NCI-H146 (cell line): ENCODE data around the gene FAM114A2.
"Not testable (repeated sequence)": the region's sequence is repeated elsewhere in the genome, so short reads cannot be mapped to it uniquely, and the experiment has no call there.

Experiments
- DNase-seq: peaks from one replicate; lab custom pipeline; 2025; lab: John Stamatoyannopoulos, UW

The FAM114A2 gene

DNA sequence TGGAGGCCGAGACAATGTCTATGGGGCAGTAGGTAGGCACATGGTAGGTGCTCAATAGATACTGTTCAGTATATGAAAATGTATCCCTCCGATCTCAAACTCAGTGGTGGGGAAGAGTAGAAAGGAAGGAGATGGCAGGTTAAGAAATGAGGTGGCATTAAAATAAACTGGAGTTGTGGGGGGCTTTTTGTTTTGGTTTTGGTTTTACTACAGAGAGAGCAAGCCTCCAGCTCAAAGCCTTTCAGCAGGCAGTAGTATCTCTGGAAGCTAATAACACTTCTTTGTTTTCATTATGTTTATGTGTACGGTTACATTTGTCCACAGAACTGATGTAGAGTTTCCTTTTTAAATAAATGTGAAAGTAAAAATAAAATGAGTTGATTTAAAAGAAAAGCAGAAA lies 8.6 kb upstream of the FAM114A2 start:
- no peak for DNase-seq

DNA sequence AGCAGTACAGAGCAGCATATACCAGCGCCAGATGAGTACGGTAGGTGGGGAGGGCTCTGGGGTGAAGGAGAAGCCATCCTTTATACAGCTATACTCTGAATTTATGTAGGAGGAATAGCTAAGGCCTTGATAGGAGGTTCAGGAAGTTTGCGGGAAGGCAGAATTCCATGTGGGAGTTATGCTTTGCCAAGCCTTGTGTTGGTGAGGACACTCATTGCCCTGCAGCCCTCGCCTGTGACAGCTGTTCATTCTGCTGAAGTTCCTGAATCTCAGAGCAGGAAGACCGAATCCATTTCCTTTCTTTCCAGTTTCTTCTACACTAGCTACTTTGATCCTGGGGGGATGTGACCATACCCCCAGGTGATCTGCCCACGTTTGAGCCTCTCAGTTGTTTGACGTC lies 7.8 kb upstream of the FAM114A2 start:
- no peak for DNase-seq

DNA sequence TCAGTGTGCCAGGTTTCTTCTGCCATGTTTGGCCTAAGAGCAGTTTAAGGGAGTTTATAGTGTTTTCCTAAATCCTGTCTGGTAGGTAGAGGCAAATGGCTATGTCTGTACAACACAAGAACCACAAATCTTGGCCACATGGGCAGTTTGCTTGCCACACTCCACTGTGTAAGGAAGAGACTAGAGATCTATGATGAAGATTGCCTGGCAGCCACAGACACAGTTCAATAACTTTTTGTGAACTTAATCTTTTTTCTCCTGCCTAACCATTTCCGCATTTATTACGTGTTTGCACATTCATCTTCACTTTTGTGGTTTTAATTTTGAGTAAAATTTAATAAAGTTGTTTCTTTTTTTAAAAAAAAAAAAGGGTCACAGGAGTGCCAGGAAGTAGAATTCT lies 5.9 kb upstream of the FAM114A2 start:
- no peak for DNase-seq

DNA sequence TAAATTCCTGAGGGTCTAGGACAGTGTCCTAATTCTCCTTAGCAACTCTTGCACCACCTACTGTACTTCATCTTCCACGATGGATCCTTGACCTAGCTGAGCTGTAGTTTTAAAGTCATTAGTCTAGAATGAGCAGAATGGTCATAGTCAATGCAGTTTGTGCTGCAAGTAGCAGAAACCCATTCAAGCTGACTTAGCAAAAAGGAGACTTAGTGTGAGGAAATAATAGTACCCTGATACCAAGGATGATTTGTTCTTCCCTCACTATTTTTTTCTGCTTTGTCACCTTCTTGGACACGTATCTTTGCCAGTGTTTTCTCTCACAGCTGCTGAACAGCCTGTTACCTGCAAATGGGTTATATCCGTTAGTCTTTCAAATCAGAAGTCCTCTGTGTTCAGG lies 5.4 kb upstream of the FAM114A2 start:
- DNase-seq, result no peak

DNA sequence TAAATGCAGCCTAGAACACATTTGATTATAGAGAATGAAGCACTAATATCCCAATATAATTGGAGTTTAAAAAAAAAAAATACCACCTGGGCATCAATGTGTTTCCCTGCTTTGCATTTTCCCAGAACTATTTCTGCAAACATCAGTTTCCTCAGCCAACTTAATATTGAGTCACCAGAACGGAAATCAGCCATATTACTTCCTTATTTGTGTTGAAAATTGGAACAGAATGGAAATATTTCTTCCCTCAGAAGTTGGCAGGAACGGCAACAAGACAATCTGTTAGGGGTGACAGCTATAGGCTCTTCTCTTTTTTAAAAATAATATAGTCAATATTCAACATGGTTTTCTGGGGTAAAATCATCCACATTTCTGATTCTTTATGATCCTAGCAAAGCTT lies 4.1 kb upstream of the FAM114A2 start:
- DNase-seq, result no peak

DNA sequence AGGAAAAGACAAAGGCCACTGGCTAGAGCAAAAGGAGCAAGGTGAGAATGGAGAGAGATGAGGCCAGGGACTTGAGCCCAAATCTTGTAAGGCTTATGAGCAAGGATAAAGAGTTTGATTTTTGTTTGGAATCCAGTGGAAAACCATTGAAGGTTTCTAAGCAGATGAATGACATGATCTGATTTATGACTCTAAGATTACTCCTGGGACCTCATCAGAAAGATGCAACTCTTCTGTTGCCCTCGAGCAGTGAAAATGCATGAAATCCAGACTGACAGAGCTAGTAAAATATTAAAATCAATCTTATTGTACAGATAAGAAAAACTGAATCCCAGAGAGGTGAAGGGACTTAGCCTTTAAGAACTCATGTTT lies 734 bp upstream of the FAM114A2 start:
- no peak for DNase-seq

DNA sequence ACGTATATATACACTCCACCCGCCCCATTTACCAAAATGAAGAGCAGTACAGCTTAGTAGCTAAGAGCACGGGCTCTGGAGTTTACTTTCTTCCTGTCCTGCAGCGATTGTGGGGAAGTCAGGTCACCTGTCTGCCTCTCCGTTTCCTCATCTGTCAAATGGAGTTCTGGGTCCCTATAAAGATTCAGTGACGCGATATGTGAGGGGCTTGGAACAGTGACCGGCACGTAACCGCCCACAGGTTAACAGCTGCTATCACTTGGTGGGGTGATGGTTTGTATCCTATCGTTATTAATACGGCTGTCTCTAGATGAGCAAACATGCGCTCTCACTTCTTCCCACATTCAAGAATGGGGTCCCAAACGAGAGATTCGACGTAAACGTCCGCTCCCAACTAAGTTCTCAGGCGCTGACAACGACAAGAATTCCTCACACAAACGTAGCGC lies 426 bp downstream of the FAM114A2 start:
- DNase-seq, result peak; percentile 58

DNA sequence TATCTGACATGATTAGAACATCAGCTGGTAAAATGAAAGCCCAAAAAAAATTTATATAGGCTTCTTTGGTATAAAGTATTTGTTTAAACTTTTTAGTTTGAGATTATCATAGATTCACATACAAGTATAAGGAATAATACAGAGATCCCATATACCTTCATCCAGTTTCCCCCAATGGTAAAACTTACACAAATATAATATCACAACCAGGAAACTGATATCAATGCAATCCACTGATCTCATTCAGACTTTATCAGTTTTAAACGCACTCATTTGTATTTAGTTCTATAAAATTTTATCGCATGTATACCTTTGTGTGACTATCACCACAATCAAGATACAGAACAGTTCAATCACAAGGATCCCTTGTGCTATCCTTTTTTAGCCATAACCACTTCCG lies 3.8 kb downstream of the FAM114A2 start:
- DNase-seq, result no peak

DNA sequence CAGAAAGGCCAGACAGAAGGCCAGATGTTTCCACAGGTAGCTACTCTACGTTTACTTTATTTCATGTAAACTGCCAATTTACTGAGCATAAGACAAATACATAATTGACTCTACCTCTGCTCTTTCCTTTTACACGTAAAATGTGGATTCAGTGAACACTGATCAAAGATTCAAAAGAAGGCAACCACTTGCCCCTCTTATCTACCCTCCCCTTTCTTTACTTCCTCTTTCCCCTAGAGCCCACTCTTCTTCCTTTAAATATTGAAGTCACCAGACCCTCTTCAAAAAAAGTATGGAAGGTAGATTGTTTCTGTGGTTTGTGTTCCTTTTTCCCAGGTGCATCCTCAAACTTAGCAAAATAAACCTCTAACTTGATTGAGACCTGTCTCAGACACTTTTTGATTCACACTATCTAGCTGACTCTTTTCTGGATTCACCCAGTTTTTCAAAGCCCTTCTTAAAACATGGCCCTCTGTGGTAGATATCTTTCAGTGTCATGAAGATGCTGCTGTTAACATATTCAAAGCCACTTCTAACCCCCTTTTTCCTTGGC lies 6.7 kb downstream of the FAM114A2 start:
- DNase-seq, result no peak

DNA sequence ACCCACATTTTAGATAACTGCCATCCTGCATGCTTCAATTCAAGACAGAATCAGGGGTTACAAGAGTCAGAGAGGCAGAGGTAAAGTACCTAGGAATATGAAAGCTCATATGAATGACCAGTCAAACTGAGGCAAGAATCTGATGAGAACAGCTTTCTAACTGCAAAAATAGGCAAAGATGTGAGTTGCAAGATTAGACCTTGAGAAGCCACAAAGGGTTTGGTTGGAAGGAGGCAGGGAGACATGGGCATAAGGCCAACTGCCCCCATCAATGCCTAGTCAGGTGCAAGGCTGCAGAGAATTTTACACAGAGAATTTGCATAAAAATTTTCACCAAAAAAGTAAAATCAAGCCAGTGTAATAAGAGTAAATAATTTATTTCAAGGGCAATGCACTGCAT lies 12.8 kb downstream of the FAM114A2 start:
- no peak for DNase-seq

DNA sequence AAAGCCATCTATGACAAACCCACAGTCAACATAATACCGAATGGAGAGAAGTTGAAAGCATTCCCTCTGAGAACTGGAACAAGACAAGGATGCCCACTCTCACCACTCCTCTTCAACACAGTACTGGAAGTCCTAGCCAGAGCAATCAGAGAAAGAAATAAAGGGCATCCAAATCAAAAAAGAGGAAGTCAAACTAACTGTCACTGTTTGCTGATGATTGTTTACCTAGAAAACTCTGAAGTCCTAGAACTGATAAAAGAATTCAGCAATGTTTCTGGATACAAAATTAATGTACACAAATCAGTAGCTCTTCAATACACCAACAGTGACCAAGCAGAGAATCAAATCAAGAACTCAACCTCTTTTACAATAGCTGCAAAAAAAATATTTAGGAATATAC lies 19.8 kb downstream of the FAM114A2 start:
- DNase-seq, result not testable (repeated sequence)

DNA sequence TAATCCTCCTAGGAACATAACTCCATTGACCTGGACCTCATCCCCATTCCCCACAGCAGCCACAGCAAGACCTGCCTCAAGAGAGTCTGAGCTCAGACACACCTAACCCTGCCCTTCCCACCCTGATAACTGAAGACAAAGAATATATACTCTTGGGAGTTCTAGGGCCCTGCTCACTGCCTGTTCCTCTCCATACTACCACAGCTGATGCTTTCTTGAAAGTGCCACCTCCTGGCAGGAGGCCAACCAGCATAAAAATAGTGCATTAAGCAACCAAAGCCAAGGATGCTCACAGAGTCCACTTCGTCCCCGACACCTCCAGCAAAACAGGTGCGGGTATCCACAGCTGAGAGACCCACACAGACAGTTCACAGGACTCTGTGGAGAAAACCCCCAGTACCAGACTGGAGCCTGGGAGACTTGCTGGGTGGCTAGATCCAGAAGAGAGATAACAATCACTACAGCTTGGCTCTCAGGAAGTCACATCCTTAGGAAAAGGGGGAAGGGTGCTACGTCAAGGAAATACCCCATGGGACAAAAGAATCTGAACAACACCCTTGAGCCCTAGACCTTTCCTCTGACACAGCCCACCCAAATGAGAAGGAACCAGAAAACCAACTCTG lies 23.5 kb downstream of the FAM114A2 start:
- no peak for DNase-seq

DNA sequence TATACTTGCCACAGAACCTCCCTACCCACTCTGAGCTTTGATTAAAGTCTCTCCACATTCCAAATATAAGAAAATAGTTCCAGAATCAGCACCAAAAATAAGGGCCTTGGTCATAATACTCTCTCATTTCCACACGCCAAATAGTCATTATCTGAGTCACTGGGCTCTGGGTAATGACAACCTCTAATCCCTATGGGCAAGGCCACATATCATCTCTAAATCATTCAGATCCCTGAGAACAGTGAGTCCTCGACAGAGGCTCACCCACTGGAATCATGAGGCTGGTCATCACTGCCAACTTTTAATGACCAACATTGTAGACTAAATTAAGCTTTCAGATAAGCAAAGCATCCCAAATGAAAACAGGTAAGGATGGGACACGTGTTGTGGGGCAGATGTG lies 28.1 kb downstream of the FAM114A2 start:
- no peak for DNase-seq

DNA sequence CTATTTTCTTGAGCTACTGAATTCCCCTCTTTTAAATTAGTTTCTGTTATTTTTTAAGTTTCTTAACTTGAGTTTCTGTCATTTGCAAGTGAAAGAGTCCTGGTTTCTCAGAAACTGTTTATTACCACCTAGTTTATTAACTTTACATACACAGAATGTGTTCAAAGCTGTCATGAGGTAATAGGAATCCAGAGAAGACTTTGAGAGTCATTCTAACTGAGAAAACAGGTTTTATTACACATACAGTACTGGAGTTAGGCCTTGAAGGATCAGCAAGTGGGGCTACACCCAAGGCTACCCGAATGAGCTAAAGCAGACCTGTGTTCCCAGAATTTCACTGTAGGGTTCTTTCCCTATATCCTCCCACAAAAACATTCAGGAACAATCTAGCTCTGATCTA lies 33.1 kb downstream of the FAM114A2 start:
- no peak for DNase-seq

DNA sequence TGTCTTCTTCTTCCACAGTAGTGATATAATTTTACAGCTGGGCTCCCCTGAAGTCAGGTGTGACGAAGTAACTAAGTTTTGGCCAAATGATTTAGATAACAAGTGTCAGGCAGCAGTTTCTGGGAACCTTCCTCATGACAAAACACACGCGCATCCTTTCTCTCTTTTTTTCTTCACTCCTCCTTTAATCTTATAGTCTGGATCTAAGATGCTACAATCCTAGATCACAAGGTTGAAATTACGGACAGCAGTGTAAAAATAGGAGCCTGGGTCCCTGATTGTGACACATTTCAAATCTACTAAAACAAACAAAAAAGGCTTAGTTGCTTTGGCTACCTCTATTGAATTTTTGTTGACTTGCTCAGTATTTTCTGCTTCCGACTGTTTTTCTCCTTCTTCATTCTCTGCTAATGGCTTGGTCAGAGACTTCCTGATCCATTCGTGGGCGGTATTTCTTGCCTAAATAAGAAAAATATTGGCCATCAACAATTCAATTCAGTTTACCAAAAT lies 36.1 kb downstream of the FAM114A2 start:
- no peak for DNase-seq

DNA sequence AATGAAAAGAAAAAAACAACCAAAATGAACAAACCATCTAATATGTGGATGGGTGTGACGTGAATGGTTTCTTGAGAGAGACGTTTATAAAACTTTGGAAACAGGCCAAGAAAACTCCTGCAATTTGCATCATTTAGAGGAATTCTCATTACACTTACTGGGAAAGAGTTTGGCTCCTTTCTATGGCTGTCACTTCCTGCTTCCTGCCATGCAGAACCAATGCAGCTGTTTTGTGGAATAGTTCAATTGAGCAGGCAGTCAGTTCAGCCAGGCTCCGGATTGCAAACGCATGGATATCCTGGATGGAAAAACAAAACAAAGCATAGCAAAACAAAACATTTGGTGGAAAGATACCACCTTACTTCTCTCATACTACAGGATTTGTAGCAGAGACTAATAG lies 36.6 kb downstream of the FAM114A2 start:
- DNase-seq, result no peak

DNA sequence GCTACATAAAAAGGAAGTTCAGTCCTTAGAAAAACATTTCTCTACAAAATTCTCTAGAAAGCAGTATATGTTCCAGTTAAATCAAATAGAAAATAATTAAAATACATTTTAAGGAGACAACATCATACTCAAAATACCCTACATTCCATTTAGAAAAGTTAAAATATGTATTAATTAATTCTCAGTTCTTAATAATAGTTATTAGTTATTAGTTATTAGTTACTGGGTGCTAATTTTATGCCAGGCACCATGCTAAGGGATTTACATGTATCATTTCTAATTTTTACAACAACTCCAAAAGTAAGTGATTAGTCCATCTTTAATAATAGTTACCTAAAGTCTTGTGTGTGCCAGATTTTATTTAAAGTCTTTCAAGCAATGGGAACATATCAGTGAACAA lies 38.0 kb downstream of the FAM114A2 start:
- DNase-seq, result no peak

DNA sequence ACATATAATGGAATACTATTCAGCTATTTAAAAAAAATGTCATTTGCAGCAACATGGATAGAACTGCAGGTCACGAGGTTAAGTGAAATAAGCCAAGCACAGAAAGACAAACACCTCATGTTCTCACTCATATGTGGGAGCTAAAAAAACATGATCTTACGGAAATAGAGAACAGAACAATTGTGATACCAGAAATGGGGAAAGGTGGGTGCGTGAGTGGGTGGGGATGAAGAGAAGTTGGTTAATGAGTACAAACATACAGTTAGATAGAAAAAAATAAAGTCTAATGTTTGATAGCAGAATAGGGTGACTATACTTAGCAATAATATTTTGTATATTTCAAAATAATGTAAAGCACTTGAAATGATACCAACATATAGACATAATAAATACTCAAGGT lies 38.7 kb downstream of the FAM114A2 start:
- no peak for DNase-seq

DNA sequence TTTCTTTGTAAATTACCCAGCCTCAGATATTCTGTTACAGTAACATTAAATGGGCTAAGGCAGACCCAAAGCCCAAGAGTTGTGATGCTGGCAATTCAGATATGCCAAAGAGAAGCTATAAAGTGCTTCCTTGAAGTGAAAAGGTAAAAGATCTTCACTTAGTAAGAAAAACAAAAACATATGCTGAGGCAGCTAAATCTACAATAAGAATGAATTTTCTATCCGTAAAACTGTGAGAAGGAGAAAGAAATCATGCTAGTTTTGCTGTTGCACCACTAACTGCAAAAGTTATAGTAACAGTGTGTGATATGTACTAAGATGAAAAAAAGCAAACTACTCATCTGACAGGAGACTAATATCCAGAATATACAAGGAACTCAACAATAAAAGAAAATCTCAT lies 39.9 kb downstream of the FAM114A2 start:
- DNase-seq, result no peak

DNA sequence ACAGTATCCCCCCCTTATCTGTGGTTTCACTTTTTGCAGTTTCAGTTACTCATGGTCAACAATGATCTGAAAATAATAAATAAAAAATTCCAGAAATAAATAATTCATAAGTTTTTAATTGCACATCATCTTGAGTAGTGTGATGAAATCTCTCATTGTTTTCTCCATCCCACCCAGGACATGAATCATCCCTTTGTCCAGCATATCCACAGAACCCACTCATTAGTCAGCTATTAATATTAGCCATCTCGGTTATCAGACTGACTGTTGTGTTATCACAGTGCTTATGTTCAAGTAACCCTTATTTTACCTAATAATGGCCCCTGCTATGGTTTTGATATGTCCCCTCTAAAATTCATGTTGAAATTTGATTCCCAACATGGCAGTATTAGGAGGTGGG lies 40.7 kb downstream of the FAM114A2 start:
- DNase-seq, result no peak

DNA sequence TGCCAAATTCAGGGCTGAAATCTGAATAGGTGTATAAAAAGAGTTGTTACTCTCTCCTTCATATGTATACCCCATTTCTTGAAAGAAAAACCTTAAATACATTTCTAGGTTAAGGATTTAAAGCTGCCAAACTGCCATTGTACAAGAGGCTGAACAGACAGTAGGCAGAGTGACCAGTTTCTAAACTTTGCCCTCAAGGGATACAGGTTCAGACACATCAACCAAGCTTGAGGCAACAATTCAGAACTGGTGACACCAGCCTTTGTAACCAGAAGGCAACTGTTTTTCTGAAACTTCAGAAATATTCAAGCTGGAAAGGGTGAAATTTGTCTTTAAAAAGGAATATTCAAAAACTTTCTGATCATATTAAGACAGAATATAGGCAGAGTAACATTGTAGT lies 47.5 kb downstream of the FAM114A2 start:
- DNase-seq, result no peak

DNA sequence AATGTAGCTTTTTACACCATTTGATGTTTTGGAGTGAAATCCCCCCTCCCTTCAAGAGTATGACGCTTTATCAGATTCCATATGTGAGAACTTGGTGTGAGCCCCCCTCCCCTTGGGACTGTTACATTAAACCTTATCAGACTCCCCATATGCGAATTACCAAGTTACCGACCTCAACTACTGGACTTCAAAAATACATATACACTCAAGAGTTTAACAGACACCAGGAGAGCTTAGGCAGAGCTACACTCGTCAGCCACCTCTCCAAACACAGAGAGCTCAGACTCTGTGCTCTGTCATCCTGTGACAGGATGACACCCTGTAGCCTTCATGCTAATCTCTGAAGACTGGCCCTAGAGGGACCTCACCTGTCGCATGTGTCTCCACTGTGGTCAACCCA lies 50.2 kb downstream of the FAM114A2 start:
- DNase-seq, result no peak

DNA sequence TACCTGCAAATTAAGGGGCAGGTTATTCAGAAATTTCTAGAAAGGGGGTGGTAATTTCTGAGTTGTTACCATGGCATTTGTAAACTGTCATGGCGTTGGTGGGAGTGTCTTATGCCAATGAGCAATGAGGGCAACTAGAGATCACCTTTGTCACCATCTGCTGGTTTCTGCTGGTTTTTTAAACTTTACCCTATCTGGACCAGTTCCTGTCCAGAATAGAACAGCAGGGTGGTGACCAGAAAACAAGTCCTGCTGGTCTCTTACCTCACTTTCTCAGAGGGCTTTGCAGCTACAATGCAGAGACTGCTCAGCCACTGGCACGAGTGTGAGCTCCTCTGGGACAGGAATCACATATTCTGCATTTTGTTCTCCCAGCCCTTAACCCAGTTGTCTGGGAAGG lies 51.4 kb downstream of the FAM114A2 start:
- no peak for DNase-seq

DNA sequence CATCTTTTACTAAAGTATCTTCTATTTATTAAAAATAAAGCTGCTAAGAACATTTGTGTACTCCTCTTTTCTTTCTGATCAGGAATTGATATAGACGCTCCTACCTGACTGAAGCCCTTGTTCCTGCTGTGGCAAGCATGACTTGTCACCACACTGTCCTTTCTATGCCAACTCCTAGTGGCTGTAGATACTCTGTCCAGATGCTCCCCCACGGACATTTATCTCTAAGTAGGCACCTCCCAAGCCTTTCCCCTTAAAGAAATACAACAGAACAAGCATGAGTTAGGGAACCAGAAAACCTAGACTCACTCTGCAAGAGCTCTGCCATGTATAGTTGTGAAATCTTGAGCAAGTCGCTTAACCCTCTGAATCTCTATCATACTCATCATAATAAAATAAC lies 53.2 kb downstream of the FAM114A2 start:
- DNase-seq, result no peak
